Measurements from ENCODE around the gene SPHK2. TPM values are rescaled to one million over a fixed set of nuclear protein-coding genes. Genes with fewer than 3 reads are reported as not detected.

SPHK2 gene
- total and polyA plus RNA-seq, 5 donors: 7.3 to 12.7 (median 11.2) TPM

GRCh38 chr19:48664476-48664875 lies 45.2 kb downstream of the SPHK2 start:
- 86% methylated on average over 14 of the region's 14 CpGs for WGBS
- ATAC-seq (no peak), DNase-seq (no peak)
- peaks cover 2% of the 10 kb centered on the region for H3K4me1 ChIP-seq (ENCODE audit: control insufficient read depth, insufficient read depth, low read length)
- no peak overlapping the region for H3K4me3 ChIP-seq (ENCODE audit: low read length)
- intact Hi-C loops (cut with DNase I): no loop called here
- H3K9me3 ChIP-seq (ENCODE audit: control insufficient read depth, low read length): no peaks in the 10 kb centered on the region
- H3K27me3 ChIP-seq (ENCODE audit: control insufficient read depth, insufficient read depth): no peaks in the 10 kb centered on the region
- no peak overlapping the region for H3K27ac ChIP-seq (ENCODE audit: low read length)

GRCh38 chr19:48665786-48666185 lies 46.5 kb downstream of the SPHK2 start:
- intact Hi-C loops (cut with DNase I): no loop called here
- WGBS: 91% methylated on average over 6 of the region's 6 CpGs
- no peaks in the 10 kb centered on the region for H3K9me3 ChIP-seq (ENCODE audit: control insufficient read depth, low read length)
- H3K4me1 ChIP-seq (ENCODE audit: control insufficient read depth, insufficient read depth, low read length): no peaks in the 10 kb centered on the region
- H3K4me3 ChIP-seq (ENCODE audit: low read length): no peak overlapping the region
- no peak overlapping the region for H3K27ac ChIP-seq (ENCODE audit: low read length)
- DNase-seq: no peak
- no peaks in the 10 kb centered on the region for H3K27me3 ChIP-seq (ENCODE audit: control insufficient read depth, insufficient read depth)
- ATAC-seq: no peak

DNA sequence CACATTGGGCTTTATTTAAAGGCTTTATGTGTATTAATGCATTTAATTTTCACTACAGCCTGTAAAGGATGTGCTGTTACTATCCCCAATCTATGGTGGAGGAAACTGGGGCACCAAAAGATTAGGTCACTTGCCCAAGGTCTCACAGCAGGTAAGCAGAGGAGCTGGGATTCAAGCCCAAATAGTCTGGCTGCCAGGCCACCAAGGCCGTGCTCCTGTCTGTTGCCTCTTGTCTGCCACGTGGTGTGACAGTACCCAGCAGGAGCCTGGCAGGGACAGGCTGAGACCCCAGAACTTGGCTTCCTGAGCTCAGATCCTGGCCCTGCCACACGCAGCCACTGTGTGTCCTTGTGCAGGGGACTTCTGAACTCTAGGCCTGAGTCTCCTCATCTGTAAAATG lies 49.0 kb downstream of the SPHK2 start:
- intact Hi-C loops (cut with DNase I): no loop called here
- no peak for ATAC-seq
- Histone ChIP-seq H3K9me3 (ENCODE audit: control insufficient read depth, low read length) (no peaks in the 10 kb centered on the region), H3K4me3 (ENCODE audit: low read length) (no peak overlapping the region), H3K4me1 (ENCODE audit: control insufficient read depth, insufficient read depth, low read length) (no peaks in the 10 kb centered on the region), H3K27ac (ENCODE audit: low read length) (no peak overlapping the region), H3K27me3 (ENCODE audit: control insufficient read depth, insufficient read depth) (no peaks in the 10 kb centered on the region)
- 85% methylated on average over 3 of the region's 3 CpGs for WGBS
- DNase-seq: no peak

- Histone ChIP-seq H3K27ac (ENCODE audit: low read length) (no peak overlapping the region), H3K27me3 (ENCODE audit: control insufficient read depth, insufficient read depth) (no peaks in the 10 kb centered on the region), H3K4me1 (ENCODE audit: control insufficient read depth, insufficient read depth, low read length) (no peaks in the 10 kb centered on the region), H3K4me3 (ENCODE audit: low read length) (no peak overlapping the region), H3K9me3 (ENCODE audit: control insufficient read depth, low read length) (no peaks in the 10 kb centered on the region)
- WGBS: 91% methylated on average over 2 of the region's 2 CpGs
- ATAC-seq (no peak), DNase-seq (no peak)
- intact Hi-C loops (cut with DNase I): no loop called here
Observed at GRCh38 chr19:48668761-48669160, 49.5 kb downstream of the SPHK2 start.

DNA sequence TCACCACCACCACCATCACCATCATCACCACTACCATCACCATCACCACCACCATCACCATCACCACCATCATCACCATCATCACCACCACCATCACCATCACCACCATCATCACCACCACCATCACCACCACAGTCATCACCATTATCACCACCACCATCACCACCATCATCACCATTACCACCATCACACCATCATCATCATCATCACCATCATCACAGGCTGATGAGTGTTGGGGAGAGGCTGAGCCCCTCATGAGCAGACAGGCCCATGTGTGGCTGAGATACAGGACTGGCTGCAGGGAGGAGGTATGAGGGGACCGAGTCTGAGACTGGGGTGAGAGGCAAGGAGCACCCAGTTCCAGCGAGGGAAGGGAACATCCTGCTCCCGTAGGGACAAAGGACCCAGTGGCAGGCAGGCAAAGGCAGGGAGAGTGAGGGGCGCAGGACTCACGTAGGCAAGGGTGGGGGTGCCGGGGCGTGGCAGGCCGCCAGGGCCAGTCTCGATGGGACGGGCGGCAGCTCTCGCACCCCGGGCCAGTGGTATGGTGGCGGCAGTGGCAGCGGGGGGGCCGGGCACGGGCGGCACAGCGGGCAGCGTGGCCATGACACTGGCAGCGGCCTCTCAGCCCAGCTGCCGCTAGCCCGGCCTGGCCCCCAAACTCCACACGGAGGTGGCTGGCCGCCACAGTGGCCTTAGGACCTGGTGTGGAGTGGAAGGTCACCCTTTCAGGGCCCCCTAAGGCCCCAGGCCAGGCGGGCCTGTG lies 50.8 kb downstream of the SPHK2 start:
- intact Hi-C loops (cut with DNase I): no loop called here
- Histone ChIP-seq H3K27me3 (ENCODE audit: control insufficient read depth, insufficient read depth) (no peaks in the 10 kb centered on the region), H3K4me1 (ENCODE audit: control insufficient read depth, insufficient read depth, low read length) (no peaks in the 10 kb centered on the region), H3K4me3 (ENCODE audit: low read length) (no peak overlapping the region), H3K9me3 (ENCODE audit: control insufficient read depth, low read length) (no peaks in the 10 kb centered on the region), H3K27ac (ENCODE audit: low read length) (no peak overlapping the region)
- no peak for ATAC-seq
- peak in 1 of 3 donors; percentile 54 for DNase-seq
- WGBS: 95% methylated on average over 26 of the region's 26 CpGs

GRCh38 chr19:48670699-48671445 lies 51.6 kb downstream of the SPHK2 start:
- no peak overlapping the region for H3K4me3 ChIP-seq (ENCODE audit: low read length)
- peak in 1 of 3 donors; percentile 52 for DNase-seq
- H3K27me3 ChIP-seq (ENCODE audit: control insufficient read depth, insufficient read depth): no peaks in the 10 kb centered on the region
- 83% methylated on average over 21 of the region's 21 CpGs for WGBS
- H3K27ac ChIP-seq (ENCODE audit: low read length): no peak overlapping the region
- peaks cover 2% of the 10 kb centered on the region for H3K4me1 ChIP-seq (ENCODE audit: control insufficient read depth, insufficient read depth, low read length)
- no peaks in the 10 kb centered on the region for H3K9me3 ChIP-seq (ENCODE audit: control insufficient read depth, low read length)
- intact Hi-C loops (cut with DNase I): no loop called here
- ATAC-seq: no peak

DNA sequence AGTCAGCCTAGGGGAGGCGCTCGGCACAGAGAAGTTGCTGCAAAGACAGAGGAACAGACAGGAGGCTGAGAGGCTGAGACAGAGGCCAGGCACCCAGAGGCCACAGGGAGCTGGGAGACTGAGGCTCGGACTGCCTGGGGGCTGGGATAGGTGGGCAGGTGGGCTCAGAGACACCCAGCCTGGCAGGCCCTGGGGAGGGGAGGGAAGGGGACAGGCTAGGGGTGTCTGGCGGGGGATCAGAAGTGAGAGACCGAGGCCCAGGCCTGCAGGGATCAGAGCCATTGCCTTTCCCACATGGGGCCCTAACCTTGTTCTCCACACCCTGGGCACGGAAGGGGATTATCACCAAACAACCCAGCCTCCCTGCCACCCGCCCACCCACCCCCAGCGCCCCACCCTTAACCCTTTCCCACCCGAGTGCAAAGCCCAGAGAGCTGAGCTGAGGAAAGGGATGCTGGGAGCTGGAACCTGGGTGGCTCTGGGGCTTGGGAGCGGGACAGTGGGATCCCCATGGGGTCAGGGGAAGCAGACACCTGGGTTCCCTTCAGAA lies 52.2 kb downstream of the SPHK2 start:
- 75% methylated on average over 10 of the region's 10 CpGs for WGBS
- Histone ChIP-seq H3K27ac (ENCODE audit: low read length) (no peak overlapping the region), H3K4me3 (ENCODE audit: low read length) (no peak overlapping the region), H3K9me3 (ENCODE audit: control insufficient read depth, low read length) (no peaks in the 10 kb centered on the region), H3K27me3 (ENCODE audit: control insufficient read depth, insufficient read depth) (no peaks in the 10 kb centered on the region), H3K4me1 (ENCODE audit: control insufficient read depth, insufficient read depth, low read length) (peaks cover 2% of the 10 kb centered on the region)
- intact Hi-C loops (cut with DNase I): no loop called here
- no peak for ATAC-seq
- DNase-seq: no peak

GRCh38 chr19:48672994-48673393 lies 53.7 kb downstream of the SPHK2 start, which contains the start of gene NTN5:
NTN5 (minus strand) TSS chr19:48673017; CDS start chr19:48670986, 2,031 bp downstream.
- intact Hi-C loops (cut with DNase I): no loop called here
- ATAC-seq (no peak), DNase-seq (peak in 1 of 3 donors; percentile 60)
- WGBS: 79% methylated on average over 25 of the region's 25 CpGs
- H3K4me1 ChIP-seq (ENCODE audit: control insufficient read depth, insufficient read depth, low read length): peaks cover 2% of the 10 kb centered on the region
- H3K27me3 ChIP-seq (ENCODE audit: control insufficient read depth, insufficient read depth): no peaks in the 10 kb centered on the region
- no peak within 1 kb of the TSS for H3K4me3 ChIP-seq (ENCODE audit: low read length)
- H3K9me3 ChIP-seq (ENCODE audit: control insufficient read depth, low read length): no peaks in the 10 kb centered on the region
- H3K27ac ChIP-seq (ENCODE audit: low read length): no peak within 1 kb of the TSS

DNA sequence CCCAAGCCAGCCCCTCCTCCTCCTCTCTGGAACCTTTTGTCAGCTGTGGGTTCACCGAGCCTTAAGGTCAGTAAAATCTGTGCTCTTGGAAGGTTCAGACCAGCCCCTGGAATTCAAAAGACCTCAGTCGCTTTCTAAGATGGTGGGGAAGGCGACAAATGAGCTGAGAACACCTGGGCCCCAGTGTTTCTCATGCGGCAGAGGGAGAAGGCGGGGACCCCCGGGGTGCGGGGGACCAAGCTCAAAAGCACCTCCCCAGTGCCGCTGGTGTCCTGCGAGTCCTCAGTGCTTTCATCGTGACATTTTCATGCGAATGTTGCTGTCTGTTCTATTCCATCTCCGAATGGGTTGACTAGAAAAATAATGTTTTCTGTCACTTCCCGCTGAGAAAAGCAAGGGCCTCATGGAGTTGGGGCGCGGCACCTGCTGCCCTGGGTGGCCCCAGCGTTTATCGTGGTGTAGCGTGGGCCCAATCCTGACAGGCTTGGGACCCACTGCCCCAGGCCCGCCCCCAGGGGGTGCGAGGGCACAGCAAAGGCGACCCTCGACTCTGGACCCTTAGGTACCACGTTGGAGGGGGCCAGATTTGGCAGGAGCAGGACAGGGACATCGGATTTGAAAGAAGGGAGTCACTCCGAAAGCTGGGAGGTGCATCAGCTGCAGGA lies 54.3 kb downstream of the SPHK2 start:
- Histone ChIP-seq H3K27ac (ENCODE audit: low read length) (no peak overlapping the region), H3K4me3 (ENCODE audit: low read length) (no peak overlapping the region), H3K9me3 (ENCODE audit: control insufficient read depth, low read length) (no peaks in the 10 kb centered on the region), H3K27me3 (ENCODE audit: control insufficient read depth, insufficient read depth) (no peaks in the 10 kb centered on the region), H3K4me1 (ENCODE audit: control insufficient read depth, insufficient read depth, low read length) (peaks cover 2% of the 10 kb centered on the region)
- WGBS: 78% methylated on average over 25 of the region's 25 CpGs
- no peak for DNase-seq
- intact Hi-C loops (cut with DNase I): no loop called here
- no peak for ATAC-seq

- intact Hi-C loops (cut with DNase I): no loop called here
- Histone ChIP-seq H3K9me3 (ENCODE audit: control insufficient read depth, low read length) (no peaks in the 10 kb centered on the region), H3K27ac (ENCODE audit: low read length) (no peak overlapping the region), H3K4me3 (ENCODE audit: low read length) (no peak overlapping the region), H3K4me1 (ENCODE audit: control insufficient read depth, insufficient read depth, low read length) (peaks cover 2% of the 10 kb centered on the region), H3K27me3 (ENCODE audit: control insufficient read depth, insufficient read depth) (no peaks in the 10 kb centered on the region)
- DNase-seq (no peak), ATAC-seq (no peak)
- WGBS: 90% methylated on average over 19 of the region's 19 CpGs
Observed at GRCh38 chr19:48674216-48674809, 55.0 kb downstream of the SPHK2 start.
